Uterus (tissue), 4 donors: Measurements from ENCODE around the gene ABLIM2. TPM values are rescaled to one million over a fixed set of nuclear protein-coding genes. Genes with fewer than 3 reads are reported as not detected.

ENCODE experiments used
- DNase-seq, 2 donors: peaks; one replicate each; pipeline ENCODE4 v3.0.0-alpha.2; 2019 to 2020
- H3K27ac ChIP-seq, 2 donors: fragments of 200-600 bp; sonication (generic); 1 replicate in 1 of 2; 2 replicates in 1 of 2; pipeline ENCODE4 v1.5.1; 2016 to 2018
- H3K27me3 ChIP-seq, 2 donors: fragments of 200-600 bp; sonication (generic); one replicate each; pipeline ENCODE4 v1.5.1; 2018 to 2019; ENCODE audit warnings: control low read depth in 1 of 2
- H3K36me3 ChIP-seq, 2 donors: fragments of 200-600 bp; sonication (generic); one replicate each; pipeline ENCODE4 v1.5.1; 2019; ENCODE audit warnings: control low read depth in 1 of 2
- H3K4me1 ChIP-seq, 2 donors: fragments of 200-600 bp; sonication (generic); one replicate each; pipeline ENCODE4 v1.5.1; 2018 to 2019; ENCODE audit warnings: control low read depth in 1 of 2
- H3K4me3 ChIP-seq, 2 donors: fragments of 200-600 bp; sonication (generic); 1 replicate in 1 of 2; 2 replicates in 1 of 2; pipeline ENCODE4 v1.5.1; 2018 to 2019; ENCODE audit warnings: mild to moderate bottlenecking in 1 of 2
- H3K9me3 ChIP-seq, 2 donors: fragments of 200-600 bp; sonication (generic); one replicate each; pipeline ENCODE4 v1.5.1; 2019; ENCODE audit warnings: control low read depth in 1 of 2
- POLR2A ChIP-seq, 2 donors: fragments of 450-650 bp; IDR thresholded peaks; one replicate each; pipeline ENCODE4 v1.6.1; 2016; ENCODE audit warnings: antibody characterized with exemption in 2 of 2, mild to moderate bottlenecking in 1 of 2, moderate library complexity in 1 of 2
- intact Hi-C: fragments of 100-400 bp; cut with DNase I; formaldehyde crosslinking; loops from one replicate; pipeline ENCODE4 v1.15.1; 2023; ENCODE audit warnings: low total_unique reads
- total RNA-seq, 4 donors: library from RNA; depleted of rRNA in 3 of 4; stranded (reverse); fragments of >200 nt in 3 of 4; gene quantifications; one replicate each; pipeline versions ENCODE4 v1.1.0 to v1.2.4, GENCODE V29; 2014 to 2023
- TF ChIP-seq, protein P1 (sequence below), 4 experiments: fragments of 200-600 bp in 2 of 4; fragments of 450-650 bp in 2 of 4; sonication (generic) in 2 of 4; IDR thresholded peaks; one replicate each; pipeline ENCODE4 v1.5.1; 2016 to 2019; ENCODE audit warnings: antibody characterized with exemption in 4 of 4, mild to moderate bottlenecking in 2 of 4, moderate library complexity in 1 of 4
- donor health status: DM: yes; HTN: yes; CAD: no.

ABLIM2 gene
- total RNA-seq, 4 donors from 2014 or later, result 0.77 to 6.0 (median 1.5) TPM

DNA sequence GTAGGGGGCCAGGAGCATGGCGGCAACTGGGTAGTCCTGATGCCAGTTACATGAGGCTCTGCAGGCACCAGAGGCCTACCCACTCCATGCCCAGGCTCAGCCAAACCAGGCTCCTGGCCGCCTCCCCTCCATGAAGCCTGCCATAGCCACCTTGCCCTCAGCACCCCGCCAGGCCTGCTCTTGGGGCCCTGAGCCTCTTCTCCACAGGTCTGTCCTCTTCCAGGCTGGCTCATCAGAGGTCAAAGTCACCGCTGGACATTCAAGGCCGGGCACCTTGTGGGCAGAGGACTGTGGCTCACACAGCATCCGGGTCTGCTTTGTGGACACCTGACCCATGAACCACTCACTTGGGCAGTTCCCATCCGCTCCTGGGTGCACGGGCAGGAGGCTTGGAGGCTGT is 158.9 kb downstream of the ABLIM2 start:
- intact Hi-C loops, result no loop called here
- H3K4me3 ChIP-seq, result no peak overlapping the region
- H3K9me3 ChIP-seq, result peaks cover 0 to 3% of the 10 kb centered on the region in 2 donors
- H3K27me3 ChIP-seq, result no peaks in the 10 kb centered on the region
- H3K27ac ChIP-seq, result no peak overlapping the region
- H3K4me1 ChIP-seq, result no peaks in the 10 kb centered on the region
- TF ChIP-seq, protein P1, sequence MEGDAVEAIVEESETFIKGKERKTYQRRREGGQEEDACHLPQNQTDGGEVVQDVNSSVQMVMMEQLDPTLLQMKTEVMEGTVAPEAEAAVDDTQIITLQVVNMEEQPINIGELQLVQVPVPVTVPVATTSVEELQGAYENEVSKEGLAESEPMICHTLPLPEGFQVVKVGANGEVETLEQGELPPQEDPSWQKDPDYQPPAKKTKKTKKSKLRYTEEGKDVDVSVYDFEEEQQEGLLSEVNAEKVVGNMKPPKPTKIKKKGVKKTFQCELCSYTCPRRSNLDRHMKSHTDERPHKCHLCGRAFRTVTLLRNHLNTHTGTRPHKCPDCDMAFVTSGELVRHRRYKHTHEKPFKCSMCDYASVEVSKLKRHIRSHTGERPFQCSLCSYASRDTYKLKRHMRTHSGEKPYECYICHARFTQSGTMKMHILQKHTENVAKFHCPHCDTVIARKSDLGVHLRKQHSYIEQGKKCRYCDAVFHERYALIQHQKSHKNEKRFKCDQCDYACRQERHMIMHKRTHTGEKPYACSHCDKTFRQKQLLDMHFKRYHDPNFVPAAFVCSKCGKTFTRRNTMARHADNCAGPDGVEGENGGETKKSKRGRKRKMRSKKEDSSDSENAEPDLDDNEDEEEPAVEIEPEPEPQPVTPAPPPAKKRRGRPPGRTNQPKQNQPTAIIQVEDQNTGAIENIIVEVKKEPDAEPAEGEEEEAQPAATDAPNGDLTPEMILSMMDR (IDR thresholded peaks at IDR 0.05), result no peak
- TF ChIP-seq POLR2A (IDR thresholded peaks at IDR 0.05), result no peak
- no peaks in the 10 kb centered on the region for H3K36me3 ChIP-seq
- no peak for DNase-seq

DNA sequence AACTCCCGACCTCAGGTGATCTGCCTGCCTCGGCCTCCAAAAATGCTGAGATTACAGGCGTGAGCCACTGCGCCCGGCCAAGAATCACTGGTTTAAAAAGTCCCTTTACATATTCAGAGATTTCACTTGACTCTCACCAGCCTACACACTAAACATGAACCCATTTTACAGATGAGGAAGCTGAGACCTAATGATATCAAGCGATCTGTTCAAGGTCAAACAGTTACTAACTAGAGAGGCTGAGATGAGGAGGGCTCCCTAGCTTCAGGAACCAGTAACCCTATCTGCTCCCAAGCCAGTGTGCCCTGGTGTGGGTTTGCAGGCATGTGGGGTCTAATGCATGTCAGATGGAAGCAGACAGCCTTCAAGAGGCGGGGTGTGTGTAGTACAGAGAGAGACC is 159.3 kb downstream of the ABLIM2 start:
- intact Hi-C loops, result no loop called here

DNA sequence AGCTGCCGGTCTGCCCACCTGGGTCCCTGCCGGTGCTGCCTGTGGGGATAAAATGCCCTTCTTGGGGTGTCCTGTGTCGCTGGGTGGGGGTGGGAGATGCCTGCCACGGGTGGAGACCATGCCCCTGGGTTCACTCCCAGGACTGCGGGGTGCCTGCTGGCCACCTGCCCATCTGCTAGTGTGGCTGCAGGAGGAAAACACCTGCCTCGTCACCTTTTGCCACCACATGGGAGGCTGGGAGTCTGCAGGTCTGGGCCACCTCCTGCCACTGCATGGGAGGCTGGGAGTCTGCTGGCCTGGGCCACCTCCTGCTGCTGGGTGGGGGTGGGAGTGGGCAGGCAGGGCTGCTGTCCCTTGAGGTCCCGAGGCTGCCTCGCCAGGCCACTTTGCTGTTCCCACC is 160.2 kb downstream of the ABLIM2 start:
- DNase-seq, result no peak
- intact Hi-C loops, result no loop called here

More for the DNA sequence above, 159.3 kb downstream of the ABLIM2 start:
- DNase-seq, result no peak
- Histone ChIP-seq H3K4me3 (no peak overlapping the region), H3K27me3 (no peaks in the 10 kb centered on the region), H3K27ac (no peak overlapping the region), H3K36me3 (no peaks in the 10 kb centered on the region), H3K9me3 (peaks cover 0 to 3% of the 10 kb centered on the region in 2 donors), H3K4me1 (no peaks in the 10 kb centered on the region)
- TF ChIP-seq, protein P1 (IDR thresholded peaks at IDR 0.05), result no peak
- no peak for TF ChIP-seq POLR2A (IDR thresholded peaks at IDR 0.05)

DNA sequence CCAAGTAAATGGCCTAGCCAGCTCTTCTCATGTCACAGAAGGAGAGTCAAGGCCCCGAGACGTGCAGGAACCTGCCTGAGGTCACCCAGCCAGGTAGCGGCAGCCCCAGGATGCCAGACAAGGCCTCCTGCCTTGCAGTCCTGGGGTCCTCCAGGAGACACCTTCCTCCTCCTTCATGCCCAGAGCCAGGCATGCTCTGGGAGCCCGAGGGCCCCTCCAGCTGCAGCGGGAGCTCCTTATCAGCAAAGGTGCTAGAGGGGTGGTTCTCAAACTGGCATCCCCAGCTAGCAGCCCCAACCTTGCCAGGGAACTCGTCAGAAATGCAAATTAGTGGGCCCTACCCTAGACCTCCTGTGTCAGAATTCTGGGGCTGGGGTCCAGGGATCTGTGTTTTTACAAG is 162.7 kb downstream of the ABLIM2 start:
- H3K36me3 ChIP-seq, result no peaks in the 10 kb centered on the region
- peaks cover 0 to 3% of the 10 kb centered on the region in 2 donors for H3K9me3 ChIP-seq
- no peak overlapping the region for H3K27ac ChIP-seq
- no peak for TF ChIP-seq POLR2A (IDR thresholded peaks at IDR 0.05)
- TF ChIP-seq, protein P1 (IDR thresholded peaks at IDR 0.05), result no peak
- intact Hi-C loops, result no loop called here
- H3K4me1 ChIP-seq, result no peaks in the 10 kb centered on the region
- no peak for DNase-seq
- H3K27me3 ChIP-seq, result no peaks in the 10 kb centered on the region
- H3K4me3 ChIP-seq, result no peak overlapping the region

More for the DNA sequence above, 160.2 kb downstream of the ABLIM2 start:
- TF ChIP-seq, protein P1 (IDR thresholded peaks at IDR 0.05), result no peak
- TF ChIP-seq POLR2A (IDR thresholded peaks at IDR 0.05), result no peak
- Histone ChIP-seq H3K36me3 (no peaks in the 10 kb centered on the region), H3K27ac (no peak overlapping the region), H3K4me3 (no peak overlapping the region), H3K27me3 (no peaks in the 10 kb centered on the region), H3K9me3 (peaks cover 0 to 3% of the 10 kb centered on the region in 2 donors), H3K4me1 (no peaks in the 10 kb centered on the region)

DNA sequence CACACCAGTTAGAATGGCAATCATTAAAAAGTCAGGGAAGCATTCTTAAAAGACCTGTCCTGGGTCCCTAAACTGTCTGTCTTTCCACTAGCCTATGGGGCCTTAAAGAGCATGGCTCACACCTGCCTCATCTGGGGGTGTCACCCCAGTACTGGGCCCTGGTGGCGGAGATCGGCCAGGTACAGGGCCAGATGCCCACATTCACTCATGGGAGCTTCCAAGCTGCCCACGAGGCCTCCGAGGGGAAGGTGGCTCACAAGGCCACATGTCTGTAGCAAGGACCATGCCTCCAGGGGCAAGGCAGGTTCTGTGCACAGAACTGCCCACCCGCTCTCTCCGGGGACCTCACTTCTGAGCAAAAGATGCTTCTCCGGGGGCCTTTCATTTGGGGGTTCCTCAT is 163.5 kb downstream of the ABLIM2 start:
- no peaks in the 10 kb centered on the region for H3K36me3 ChIP-seq
- H3K4me3 ChIP-seq, result no peak overlapping the region
- H3K27ac ChIP-seq, result no peak overlapping the region
- intact Hi-C loops, result no loop called here
- no peak for TF ChIP-seq POLR2A (IDR thresholded peaks at IDR 0.05)
- TF ChIP-seq, protein P1 (IDR thresholded peaks at IDR 0.05), result no peak
- no peaks in the 10 kb centered on the region for H3K4me1 ChIP-seq
- no peaks in the 10 kb centered on the region for H3K27me3 ChIP-seq
- DNase-seq, result no peak
- H3K9me3 ChIP-seq, result peaks cover 0 to 3% of the 10 kb centered on the region in 2 donors
